Tibial nerve (tissue), 3 donors: Measurements from ENCODE around the gene ADAR.

Experiments
- CTCF ChIP-seq, 5 experiments: fragments of 200-600 bp in 3 of 5; fragments of 450-650 bp in 2 of 5; sonication (generic) in 3 of 5; IDR thresholded peaks; one replicate each; pipeline ENCODE4 v1.5.1; 2016 to 2019; ENCODE audit warnings: antibody characterized with exemption in 5 of 5, mild to moderate bottlenecking in 3 of 5, moderate library complexity in 2 of 5
- POLR2A ChIP-seq, 2 donors: fragments of 450-650 bp; IDR thresholded peaks; one replicate each; pipeline ENCODE4 v1.6.1; 2017; ENCODE audit warnings: antibody characterized with exemption in 2 of 2, mild to moderate bottlenecking in 2 of 2, moderate library complexity in 2 of 2

GRCh38 chr1:154603317-154603716 lies 4.7 kb downstream of the ADAR start:
- TF ChIP-seq CTCF (IDR thresholded peaks at IDR 0.05) (no peak), POLR2A (IDR thresholded peaks at IDR 0.05) (no peak)
